H9 (cell line): Measurements from ENCODE around the gene EIF5A2. TPM values are rescaled to one million over a fixed set of nuclear protein-coding genes. Genes with fewer than 3 reads are reported as not detected.

Source experiments
- DNase-seq: peaks from one replicate; pipeline ENCODE4 v3.0.0-alpha.2; 2017
- H2AFZ ChIP-seq: one replicate; pipeline ENCODE4 v1.6.1; 2013; ENCODE audit warnings: mild to moderate bottlenecking, low read length, control low read depth, moderate library complexity
- H2AK5ac ChIP-seq: 2 replicates; pipeline ENCODE4 v1.6.1; 2013; ENCODE audit warnings: low read length, control low read depth, mixed read lengths; ENCODE audit not compliant: insufficient read length
- H2BK120ac ChIP-seq: one replicate; pipeline ENCODE4 v1.6.1; 2013; ENCODE audit warnings: low read depth, mild to moderate bottlenecking, low read length, control low read depth, inconsistent platforms; ENCODE audit not compliant: poor library complexity, severe bottlenecking
- H2BK12ac ChIP-seq: 2 replicates; pipeline ENCODE4 v1.6.1; 2013; ENCODE audit warnings: low read length, control low read depth, mixed read lengths, low read depth; ENCODE audit not compliant: insufficient read length
- H2BK15ac ChIP-seq: 2 replicates; pipeline ENCODE4 v1.6.1; 2013; ENCODE audit warnings: low read depth, low read length, control low read depth
- H2BK20ac ChIP-seq: one replicate; pipeline ENCODE4 v1.6.1; 2013; ENCODE audit warnings: low read depth, mild to moderate bottlenecking, low read length, control low read depth, inconsistent platforms; ENCODE audit not compliant: poor library complexity, severe bottlenecking
- H2BK5ac ChIP-seq: 2 replicates; pipeline ENCODE4 v1.6.1; 2013; ENCODE audit warnings: low read length, control low read depth, mixed read lengths; ENCODE audit not compliant: insufficient read length
- H3K14ac ChIP-seq: 2 replicates; pipeline ENCODE4 v1.6.1; 2013; ENCODE audit warnings: low read length, control low read depth; ENCODE audit not compliant: insufficient read depth
- H3K18ac ChIP-seq: 2 replicates; pipeline ENCODE4 v1.6.1; 2013; ENCODE audit warnings: low read depth, mild to moderate bottlenecking, mixed read lengths, low read length, control low read depth; ENCODE audit not compliant: insufficient read length
- H3K23ac ChIP-seq: 2 replicates; pipeline ENCODE4 v1.6.1; 2013; ENCODE audit warnings: low read length, control low read depth, mixed read lengths, low read depth; ENCODE audit not compliant: insufficient read length
- H3K23me2 ChIP-seq: 2 replicates; pipeline ENCODE4 v1.6.1; 2013; ENCODE audit warnings: low read depth, mild to moderate bottlenecking, mixed read lengths, low read length, control low read depth; ENCODE audit not compliant: insufficient read length, poor library complexity, severe bottlenecking
- H3K27ac ChIP-seq: 2 replicates; pipeline ENCODE4 v1.5.1; 2013; ENCODE audit warnings: low read length, control low read depth, mixed read lengths, low read depth; ENCODE audit not compliant: insufficient read length
- H3K27me3 ChIP-seq: 2 replicates; pipeline ENCODE4 v1.6.1; 2013; ENCODE audit warnings: low read length, control low read depth, inconsistent platforms; ENCODE audit not compliant: insufficient read depth
- H3K4ac ChIP-seq: 2 replicates; pipeline ENCODE4 v1.6.1; 2013; ENCODE audit warnings: low read depth, mild to moderate bottlenecking, control low read depth, inconsistent platforms, low read length, moderate library complexity
- H3K4me1 ChIP-seq: 2 replicates; pipeline ENCODE4 v1.6.1; 2013; ENCODE audit warnings: low read length, control low read depth, inconsistent platforms; ENCODE audit not compliant: insufficient read depth
- H3K4me2 ChIP-seq: 2 replicates; pipeline ENCODE4 v1.6.1; 2013; ENCODE audit warnings: low read length, control low read depth, mixed read lengths; ENCODE audit not compliant: insufficient read length, insufficient read depth
- H3K56ac ChIP-seq: 2 replicates; pipeline ENCODE4 v1.6.1; 2013; ENCODE audit warnings: low read depth, mild to moderate bottlenecking, mixed read lengths, low read length, control low read depth; ENCODE audit not compliant: insufficient read length
- H3K79me1 ChIP-seq: 2 replicates; pipeline ENCODE4 v1.6.1; 2013; ENCODE audit warnings: low read depth, mild to moderate bottlenecking, moderate library complexity, low read length, control low read depth, inconsistent platforms; ENCODE audit not compliant: insufficient read depth, poor library complexity, severe bottlenecking
- H3K79me2 ChIP-seq: 2 replicates; pipeline ENCODE4 v1.6.1; 2013; ENCODE audit warnings: low read length, control low read depth, inconsistent platforms; ENCODE audit not compliant: insufficient read depth
- H3K9ac ChIP-seq: 2 replicates; pipeline ENCODE4 v1.6.1; 2013; ENCODE audit warnings: low read length, control low read depth, mixed read lengths; ENCODE audit not compliant: insufficient read length; ENCODE audit errors: extremely low read depth
- H3K9me3 ChIP-seq: one replicate; pipeline ENCODE4 v1.6.1; 2013; ENCODE audit warnings: low read depth, low read length, inconsistent platforms; ENCODE audit not compliant: control insufficient read depth
- H3T11ph ChIP-seq: one replicate; pipeline ENCODE4 v1.6.1; 2013; ENCODE audit warnings: mild to moderate bottlenecking, low read length, control low read depth, inconsistent platforms
- H4K20me1 ChIP-seq: one replicate; pipeline ENCODE4 v1.6.1; 2013; ENCODE audit not compliant: control insufficient read depth, insufficient read length, insufficient read depth
- H4K5ac ChIP-seq: 2 replicates; pipeline ENCODE4 v1.6.1; 2013; ENCODE audit warnings: low read depth, mild to moderate bottlenecking, mixed read lengths, low read length, control low read depth; ENCODE audit not compliant: insufficient read length
- H4K8ac ChIP-seq: replicated peaks from 2 replicates; pipeline ENCODE4 v1.6.1; 2013; ENCODE audit warnings: low read length, control low read depth, mixed read lengths, low read depth; ENCODE audit not compliant: insufficient read length
- H4K91ac ChIP-seq: 2 replicates; pipeline ENCODE4 v1.6.1; 2013; ENCODE audit warnings: low read depth, mild to moderate bottlenecking, moderate library complexity, mixed read lengths, low read length, control low read depth; ENCODE audit not compliant: insufficient read length
- H3K27ac Mint-ChIP-seq, 3 experiments: 2 replicates in 2 of 3; 3 replicates in 1 of 3; pipeline ENCODE4 v1.8.0; 2020 to 2021; ENCODE audit warnings: mixed read lengths in 3 of 3, mild to moderate bottlenecking in 1 of 3, moderate library complexity in 1 of 3
- H3K27me3 Mint-ChIP-seq: 2 replicates; pipeline ENCODE4 v1.8.0; 2021; ENCODE audit warnings: low read depth, mild to moderate bottlenecking, moderate library complexity, mixed read lengths
- H3K36me3 Mint-ChIP-seq, 3 experiments: 2 replicates in 2 of 3; 3 replicates in 1 of 3; pipeline ENCODE4 v1.8.0; 2020 to 2021; ENCODE audit warnings: low read depth in 3 of 3, mixed read lengths in 3 of 3; ENCODE audit not compliant: insufficient read depth in 1 of 3
- H3K4me1 Mint-ChIP-seq, 2 experiments: 2 replicates each; pipeline ENCODE4 v1.8.0; 2020; ENCODE audit warnings: mixed read lengths in 2 of 2
- H3K4me3 Mint-ChIP-seq, 2 experiments: 2 replicates in 1 of 2; 3 replicates in 1 of 2; pipeline ENCODE4 v1.8.0; 2020 to 2021; ENCODE audit warnings: mild to moderate bottlenecking in 2 of 2, mixed read lengths in 2 of 2, moderate library complexity in 1 of 2
- H3K9me3 Mint-ChIP-seq, 2 experiments: 2 replicates in 1 of 2; 3 replicates in 1 of 2; pipeline ENCODE4 v1.8.0; 2020; ENCODE audit warnings: mild to moderate bottlenecking in 2 of 2, mixed read lengths in 2 of 2, moderate library complexity in 1 of 2
- total RNA-seq: library from RNA; stranded (reverse); gene quantifications from 2 replicates; pipeline ENCODE4 v1.2.1, GENCODE V29; 2021
- TF ChIP-seq, protein P1 (sequence below): fragments of 200-600 bp; sonication (generic); conservative IDR thresholded peaks from 3 replicates; pipeline ENCODE4 v1.8.0; 2021; ENCODE audit warnings: antibody characterized with exemption, mild to moderate bottlenecking

The EIF5A2 gene
- total RNA-seq, 1 experiment from 2014 or later: 7.7 TPM

DNA sequence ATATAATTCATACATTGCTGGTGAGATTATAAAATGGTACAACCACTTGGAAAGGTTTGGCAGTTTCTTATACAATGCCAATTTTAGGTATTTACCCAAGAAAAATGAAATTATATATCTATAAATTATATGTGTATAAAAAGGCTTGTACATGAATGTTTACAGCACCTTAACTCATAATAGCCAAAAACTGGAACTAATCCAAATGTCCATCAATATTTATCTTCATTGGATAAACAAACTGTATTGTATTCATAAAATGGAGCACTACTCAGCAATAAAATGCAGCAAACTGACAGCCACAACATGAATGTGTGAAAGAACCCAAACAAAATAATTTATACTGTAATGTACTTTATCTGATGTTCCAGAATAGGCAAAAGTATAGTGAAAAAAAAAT is 33.6 kb upstream of the EIF5A2 start:
- H3K9me3 Mint-ChIP-seq: peaks cover 37 to 57% of the 10 kb centered on the region in 2 experiments
- H3K18ac ChIP-seq: no peak overlapping the region
- H3K23me2 ChIP-seq: no peaks in the 10 kb centered on the region
- no peak overlapping the region for H2BK15ac ChIP-seq
- H3K36me3 Mint-ChIP-seq: peaks cover 9 to 43% (median 17%) of the 10 kb centered on the region in 3 experiments; a peak in 6 of 7 replicates
- H2BK12ac ChIP-seq: no peak overlapping the region
- peaks cover 6% of the 10 kb centered on the region for H3K9me3 ChIP-seq
- H3K4me3 Mint-ChIP-seq: no peak overlapping the region
- no peak for DNase-seq
- no peaks in the 10 kb centered on the region for H4K20me1 ChIP-seq
- no peak overlapping the region for H2AFZ ChIP-seq
- no peak overlapping the region for H3K4ac ChIP-seq
- no peaks in the 10 kb centered on the region for H3K4me1 ChIP-seq
- H3K56ac ChIP-seq: no peak overlapping the region
- no peak overlapping the region for H3T11ph ChIP-seq
- H3K27me3 Mint-ChIP-seq: no peaks in the 10 kb centered on the region
- no peak overlapping the region for H3K27ac Mint-ChIP-seq
- H4K8ac ChIP-seq: no peak overlapping the region
- H3K23ac ChIP-seq: no peak overlapping the region
- H4K91ac ChIP-seq: no peak overlapping the region
- no peak overlapping the region for H2BK120ac ChIP-seq
- H2BK20ac ChIP-seq: no peak overlapping the region
- no peak overlapping the region for H3K9ac ChIP-seq
- no peaks in the 10 kb centered on the region for H3K4me1 Mint-ChIP-seq
- H3K27ac ChIP-seq: no peak overlapping the region
- H3K4me2 ChIP-seq: no peak overlapping the region
- no peaks in the 10 kb centered on the region for H3K79me1 ChIP-seq
- H3K79me2 ChIP-seq: no peaks in the 10 kb centered on the region
- no peaks in the 10 kb centered on the region for H3K27me3 ChIP-seq
- H4K5ac ChIP-seq: no peak overlapping the region
- H2BK5ac ChIP-seq: no peak overlapping the region
- H3K14ac ChIP-seq: no peak overlapping the region
- no peak overlapping the region for H2AK5ac ChIP-seq
- TF ChIP-seq, protein P1, sequence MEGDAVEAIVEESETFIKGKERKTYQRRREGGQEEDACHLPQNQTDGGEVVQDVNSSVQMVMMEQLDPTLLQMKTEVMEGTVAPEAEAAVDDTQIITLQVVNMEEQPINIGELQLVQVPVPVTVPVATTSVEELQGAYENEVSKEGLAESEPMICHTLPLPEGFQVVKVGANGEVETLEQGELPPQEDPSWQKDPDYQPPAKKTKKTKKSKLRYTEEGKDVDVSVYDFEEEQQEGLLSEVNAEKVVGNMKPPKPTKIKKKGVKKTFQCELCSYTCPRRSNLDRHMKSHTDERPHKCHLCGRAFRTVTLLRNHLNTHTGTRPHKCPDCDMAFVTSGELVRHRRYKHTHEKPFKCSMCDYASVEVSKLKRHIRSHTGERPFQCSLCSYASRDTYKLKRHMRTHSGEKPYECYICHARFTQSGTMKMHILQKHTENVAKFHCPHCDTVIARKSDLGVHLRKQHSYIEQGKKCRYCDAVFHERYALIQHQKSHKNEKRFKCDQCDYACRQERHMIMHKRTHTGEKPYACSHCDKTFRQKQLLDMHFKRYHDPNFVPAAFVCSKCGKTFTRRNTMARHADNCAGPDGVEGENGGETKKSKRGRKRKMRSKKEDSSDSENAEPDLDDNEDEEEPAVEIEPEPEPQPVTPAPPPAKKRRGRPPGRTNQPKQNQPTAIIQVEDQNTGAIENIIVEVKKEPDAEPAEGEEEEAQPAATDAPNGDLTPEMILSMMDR: no peak
